Tibial nerve (tissue), 4 donors: ENCODE data around the gene MAPK1. TPM values are rescaled to one million over a fixed set of nuclear protein-coding genes. Genes with fewer than 3 reads are reported as not detected.

Source experiments
- DNase-seq, 2 donors: peaks; one replicate each; pipeline ENCODE4 v3.0.0-alpha.2; 2019; ENCODE audit warnings: low spot score in 2 of 2
- H3K27ac ChIP-seq, 4 donors: fragments of 200-600 bp; sonication (generic) in 3 of 4; one replicate each; pipeline ENCODE4 v1.5.1; 2017 to 2019; ENCODE audit warnings: mild to moderate bottlenecking in 1 of 4
- H3K27me3 ChIP-seq, 2 donors: fragments of 200-600 bp; sonication (generic) in 1 of 2; one replicate each; pipeline versions ENCODE4 v1.5.1 to v1.6.0; 2017 to 2019
- H3K36me3 ChIP-seq, 3 donors: fragments of 200-600 bp; sonication (generic); one replicate each; pipeline ENCODE4 v1.5.1; 2018 to 2019
- H3K4me1 ChIP-seq, 4 donors: fragments of 200-600 bp; sonication (generic) in 3 of 4; one replicate each; pipeline ENCODE4 v1.5.1; 2017 to 2019
- H3K4me3 ChIP-seq, 4 donors: fragments of 200-600 bp; sonication (generic) in 3 of 4; one replicate each; pipeline ENCODE4 v1.5.1; 2017 to 2019; ENCODE audit warnings: mild to moderate bottlenecking in 1 of 4, moderate library complexity in 1 of 4
- H3K9me3 ChIP-seq, 4 donors: fragments of 200-600 bp; sonication (generic) in 3 of 4; one replicate each; pipeline ENCODE4 v1.5.1; 2017 to 2019
- EP300 ChIP-seq, 2 donors: sonication (generic); formaldehyde crosslinking; IDR thresholded peaks; one replicate each; pipeline ENCODE4 v1.6.1; 2017; ENCODE audit warnings: antibody characterized with exemption in 2 of 2, mild to moderate bottlenecking in 1 of 2
- POLR2A ChIP-seq, 2 donors: fragments of 450-650 bp; IDR thresholded peaks; one replicate each; pipeline ENCODE4 v1.6.1; 2017; ENCODE audit warnings: antibody characterized with exemption in 2 of 2, mild to moderate bottlenecking in 2 of 2, moderate library complexity in 2 of 2
- WGBS, 2 donors: methylation state at CpG; one replicate each; pipeline ENCODE4 v1.1.5; 2018; 5-methylcytosine and 5-hydroxymethylcytosine counted together
- total RNA-seq, 4 donors: library from RNA; depleted of rRNA; stranded (reverse); fragments of >200 nt; gene quantifications; one replicate each; pipeline ENCODE4 v1.1.0, GENCODE V29; 2016
- TF ChIP-seq, protein P1 (sequence below), 5 experiments: fragments of 200-600 bp in 3 of 5; fragments of 450-650 bp in 2 of 5; sonication (generic) in 3 of 5; IDR thresholded peaks; one replicate each; pipeline ENCODE4 v1.5.1; 2016 to 2019; ENCODE audit warnings: antibody characterized with exemption in 5 of 5, mild to moderate bottlenecking in 3 of 5, moderate library complexity in 2 of 5

Gene MAPK1
- total RNA-seq, 4 donors from 2014 or later, result 58.1 to 95.3 (median 73.1) TPM

DNA sequence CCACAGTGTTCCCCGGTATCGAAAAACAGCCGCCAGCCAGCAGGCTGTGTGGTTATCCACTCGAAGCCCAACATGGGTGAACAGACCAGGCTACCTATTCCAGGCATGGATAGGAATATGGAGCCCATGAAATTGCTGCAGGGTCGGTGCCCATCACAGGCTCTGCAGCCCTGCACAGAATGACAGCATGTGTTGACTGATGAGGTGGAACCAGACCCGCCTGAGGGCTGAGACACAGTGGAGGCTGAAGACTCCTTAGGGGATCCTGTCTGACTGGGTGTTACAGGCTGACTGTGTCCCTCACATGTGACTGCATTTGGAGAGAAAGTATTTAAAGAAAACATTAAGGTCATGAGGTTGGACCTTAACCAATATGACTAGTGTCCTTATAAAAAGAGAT, 125.7 kb downstream of the MAPK1 start:
- WGBS, 2 donors, result 85 to 90% methylated on average over 6 of the region's 6 CpGs
- no peaks in the 10 kb centered on the region for H3K4me1 ChIP-seq
- H3K27ac ChIP-seq, result no peak overlapping the region
- no peak overlapping the region for H3K4me3 ChIP-seq
- no peaks in the 10 kb centered on the region for H3K9me3 ChIP-seq
- no peak for DNase-seq
- no peaks in the 10 kb centered on the region for H3K27me3 ChIP-seq
- no peak for TF ChIP-seq EP300 (IDR thresholded peaks at IDR 0.05)
- no peak for TF ChIP-seq POLR2A (IDR thresholded peaks at IDR 0.05)
- TF ChIP-seq, protein P1, sequence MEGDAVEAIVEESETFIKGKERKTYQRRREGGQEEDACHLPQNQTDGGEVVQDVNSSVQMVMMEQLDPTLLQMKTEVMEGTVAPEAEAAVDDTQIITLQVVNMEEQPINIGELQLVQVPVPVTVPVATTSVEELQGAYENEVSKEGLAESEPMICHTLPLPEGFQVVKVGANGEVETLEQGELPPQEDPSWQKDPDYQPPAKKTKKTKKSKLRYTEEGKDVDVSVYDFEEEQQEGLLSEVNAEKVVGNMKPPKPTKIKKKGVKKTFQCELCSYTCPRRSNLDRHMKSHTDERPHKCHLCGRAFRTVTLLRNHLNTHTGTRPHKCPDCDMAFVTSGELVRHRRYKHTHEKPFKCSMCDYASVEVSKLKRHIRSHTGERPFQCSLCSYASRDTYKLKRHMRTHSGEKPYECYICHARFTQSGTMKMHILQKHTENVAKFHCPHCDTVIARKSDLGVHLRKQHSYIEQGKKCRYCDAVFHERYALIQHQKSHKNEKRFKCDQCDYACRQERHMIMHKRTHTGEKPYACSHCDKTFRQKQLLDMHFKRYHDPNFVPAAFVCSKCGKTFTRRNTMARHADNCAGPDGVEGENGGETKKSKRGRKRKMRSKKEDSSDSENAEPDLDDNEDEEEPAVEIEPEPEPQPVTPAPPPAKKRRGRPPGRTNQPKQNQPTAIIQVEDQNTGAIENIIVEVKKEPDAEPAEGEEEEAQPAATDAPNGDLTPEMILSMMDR (IDR thresholded peaks at IDR 0.05), result no peak
- no peaks in the 10 kb centered on the region for H3K36me3 ChIP-seq

DNA sequence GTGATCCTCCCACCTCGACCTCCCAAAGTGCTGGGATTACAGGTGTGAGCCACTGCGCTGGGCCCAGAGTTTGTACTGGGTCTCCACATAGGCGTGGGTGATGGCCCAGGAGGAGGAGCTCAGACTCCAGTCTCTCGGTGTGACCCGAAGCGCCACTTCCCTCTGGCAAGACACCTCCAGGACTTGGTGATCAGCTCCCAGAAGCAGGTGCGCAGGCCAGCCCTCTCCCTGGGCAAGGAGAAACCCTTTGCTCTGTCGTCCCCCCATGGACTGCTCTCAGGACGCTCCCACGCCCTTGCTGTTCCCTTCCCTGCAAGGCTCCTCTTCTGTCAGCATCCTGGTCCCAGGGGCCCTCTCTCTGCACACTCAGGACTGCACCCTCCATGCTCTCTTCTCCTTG, 126.4 kb downstream of the MAPK1 start:
- H3K27ac ChIP-seq, result no peak overlapping the region
- WGBS, 2 donors, result 84 to 91% methylated on average over 8 to 10 of the region's 10 CpGs
- H3K36me3 ChIP-seq, result no peaks in the 10 kb centered on the region
- H3K27me3 ChIP-seq, result no peaks in the 10 kb centered on the region
- peaks cover 0 to 5% (median 0%) of the 10 kb centered on the region in 4 donors for H3K4me1 ChIP-seq
- no peak for TF ChIP-seq POLR2A (IDR thresholded peaks at IDR 0.05)
- TF ChIP-seq, protein P1 (IDR thresholded peaks at IDR 0.05), result no peak
- TF ChIP-seq EP300 (IDR thresholded peaks at IDR 0.05), result no peak
- no peak overlapping the region for H3K4me3 ChIP-seq
- no peak for DNase-seq
- no peaks in the 10 kb centered on the region for H3K9me3 ChIP-seq

DNA sequence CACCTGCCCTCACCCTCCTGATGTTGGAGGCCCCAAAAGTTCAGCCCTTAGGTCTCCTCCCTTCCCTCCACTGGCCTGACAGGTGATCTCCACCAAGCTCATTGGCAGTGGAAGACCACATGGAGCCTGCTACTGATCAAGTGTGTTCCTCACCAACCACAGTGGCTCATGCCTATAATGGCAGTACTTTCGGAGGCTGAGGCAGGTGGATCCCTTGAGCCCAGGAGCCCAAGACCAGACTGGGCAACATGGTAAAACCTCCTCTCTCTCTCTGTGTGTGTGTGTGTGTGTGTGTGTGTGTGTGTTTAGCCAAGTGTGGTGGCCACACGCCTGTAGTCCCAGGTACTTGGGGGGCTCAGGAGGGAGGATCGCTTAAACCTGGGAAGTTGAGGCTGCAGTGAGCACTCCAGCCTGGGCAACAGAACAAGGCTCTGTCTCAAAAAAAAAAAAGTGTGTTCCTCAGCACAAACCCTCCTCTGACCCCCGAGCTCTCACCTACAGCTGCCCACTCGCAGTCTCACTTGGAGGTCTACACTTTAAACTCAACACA, 127.5 kb downstream of the MAPK1 start:
- no peaks in the 10 kb centered on the region for H3K9me3 ChIP-seq
- TF ChIP-seq EP300 (IDR thresholded peaks at IDR 0.05) (no peak), POLR2A (IDR thresholded peaks at IDR 0.05) (no peak)
- TF ChIP-seq, protein P1 (IDR thresholded peaks at IDR 0.05), result no peak
- no peak for DNase-seq
- no peak overlapping the region for H3K4me3 ChIP-seq
- no peaks in the 10 kb centered on the region for H3K36me3 ChIP-seq
- no peaks in the 10 kb centered on the region for H3K27me3 ChIP-seq
- H3K27ac ChIP-seq, result no peak overlapping the region
- H3K4me1 ChIP-seq, result peaks cover 0 to 7% (median 1%) of the 10 kb centered on the region in 4 donors
- 89 to 91% methylated on average over 5 of the region's 5 CpGs for WGBS, 2 donors

DNA sequence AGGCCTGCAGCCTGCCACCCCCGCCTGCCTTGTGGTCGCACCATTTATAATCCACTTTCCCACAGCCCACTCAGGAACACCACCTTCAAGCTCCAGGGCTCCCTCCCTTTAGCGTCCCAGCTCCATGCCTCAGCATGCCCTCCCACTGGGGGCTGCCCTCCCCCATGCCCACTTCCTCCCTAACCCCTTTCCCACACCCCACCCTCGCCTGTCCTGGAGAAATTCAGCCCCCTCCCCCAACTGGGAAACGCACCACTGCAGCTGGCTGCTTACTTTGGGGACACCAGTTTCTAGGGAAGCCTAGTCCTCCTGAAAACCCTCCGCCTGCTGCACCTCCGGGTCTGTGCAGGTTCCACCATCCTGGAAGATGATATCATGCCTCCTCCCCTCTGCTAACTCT, 128.5 kb downstream of the MAPK1 start:
- Histone ChIP-seq H3K27me3 (no peaks in the 10 kb centered on the region), H3K4me1 (peaks cover 0 to 17% (median 10%) of the 10 kb centered on the region in 4 donors), H3K36me3 (no peaks in the 10 kb centered on the region), H3K9me3 (no peaks in the 10 kb centered on the region), H3K27ac (no peak overlapping the region), H3K4me3 (no peak overlapping the region)
- DNase-seq, result no peak
- TF ChIP-seq, protein P1 (IDR thresholded peaks at IDR 0.05), result no peak
- TF ChIP-seq EP300 (IDR thresholded peaks at IDR 0.05) (no peak), POLR2A (IDR thresholded peaks at IDR 0.05) (no peak)
- WGBS, 2 donors, result 60 to 67% methylated on average over 7 of the region's 7 CpGs

DNA sequence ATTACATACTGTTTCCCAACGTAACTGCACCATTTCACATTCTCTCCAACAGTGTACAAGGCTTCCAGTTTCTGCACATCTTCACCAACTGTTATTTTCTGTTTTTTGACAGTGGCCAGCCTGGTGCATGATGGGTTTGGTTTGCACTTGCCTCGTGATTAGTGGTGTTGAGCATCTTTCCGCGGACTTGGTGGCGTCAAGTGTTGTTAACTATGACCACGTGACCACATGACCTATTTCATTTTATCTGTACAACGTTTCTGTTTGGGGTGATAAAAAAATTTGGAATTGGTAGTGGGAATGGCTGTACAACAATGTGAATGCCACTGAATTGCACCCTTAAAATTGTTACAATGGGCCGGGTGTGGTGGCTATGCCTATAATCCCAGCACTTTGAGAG, 129.4 kb downstream of the MAPK1 start:
- H3K9me3 ChIP-seq, result no peaks in the 10 kb centered on the region
- H3K27me3 ChIP-seq, result no peaks in the 10 kb centered on the region
- 87 to 88% methylated on average over 8 of the region's 8 CpGs for WGBS, 2 donors
- H3K27ac ChIP-seq, result no peak overlapping the region
- no peak overlapping the region for H3K4me3 ChIP-seq
- no peak for DNase-seq
- no peak for TF ChIP-seq POLR2A (IDR thresholded peaks at IDR 0.05)
- no peak for TF ChIP-seq EP300 (IDR thresholded peaks at IDR 0.05)
- TF ChIP-seq, protein P1 (IDR thresholded peaks at IDR 0.05), result no peak
- no peaks in the 10 kb centered on the region for H3K36me3 ChIP-seq
- peaks cover 0 to 18% (median 11%) of the 10 kb centered on the region in 4 donors for H3K4me1 ChIP-seq
